WTC11 (cell line): ENCODE measurements around the gene MYOZ2. TPM values are rescaled to one million over a fixed set of nuclear protein-coding genes. Genes with fewer than 3 reads are reported as not detected.

Source experiments
- ATAC-seq: fragments of 200-7000 bp; cut with Tn5 transposase; 2 replicates; pipeline ENCODE4 v1.10.0; 2021; ENCODE audit warnings: mild to moderate bottlenecking, moderate library complexity
- CTCF ChIA-PET: fragments of 300-600 bp; sonication (Branson Sonifier 250); formaldehyde crosslinking; loops from one replicate; lab custom pipeline; 2021; ENCODE audit warnings: antibody characterized with exemption; lab: Charles Lee
- POLR2A ChIA-PET: fragments of 350-600 bp; sonication (Branson Sonifier 250); formaldehyde crosslinking; loops from one replicate; lab custom pipeline; 2021; ENCODE audit warnings: antibody characterized with exemption; lab: Charles Lee
- DNase-seq: peaks from one replicate; pipeline ENCODE4 v3.0.0; 2021; ENCODE audit warnings: low spot score
- H3K27ac Mint-ChIP-seq: 2 replicates; pipeline ENCODE4 v1.8.0; 2021; ENCODE audit warnings: mixed read lengths
- H3K27me3 Mint-ChIP-seq: 2 replicates; pipeline ENCODE4 v1.8.0; 2021; ENCODE audit warnings: low read depth, mild to moderate bottlenecking, moderate library complexity, mixed read lengths
- H3K36me3 Mint-ChIP-seq: 2 replicates; pipeline ENCODE4 v1.8.0; 2021; ENCODE audit warnings: mixed read lengths
- H3K4me1 Mint-ChIP-seq: 2 replicates; pipeline ENCODE4 v1.8.0; 2022; ENCODE audit warnings: mixed read lengths
- H3K4me3 Mint-ChIP-seq: 2 replicates; pipeline ENCODE4 v1.8.0; 2021; ENCODE audit warnings: mild to moderate bottlenecking, moderate library complexity, mixed read lengths
- H3K9me3 Mint-ChIP-seq: 2 replicates; pipeline ENCODE4 v1.8.0; 2021; ENCODE audit warnings: mixed read lengths
- CTCF ChIP-seq: fragments of 200-600 bp; IDR thresholded peaks from 2 replicates; pipeline ENCODE4 v1.8.0; 2022; ENCODE audit warnings: antibody characterized with exemption
- FOXK1 ChIP-seq: sonication (generic); formaldehyde crosslinking; IDR thresholded peaks from 2 replicates; pipeline ENCODE4 v1.8.0; 2022; ENCODE audit warnings: mild to moderate bottlenecking, moderate library complexity, missing genetic modification reagents
- FOXP1 ChIP-seq: sonication (generic); formaldehyde crosslinking; IDR thresholded peaks from 2 replicates; pipeline ENCODE4 v1.8.0; 2022; ENCODE audit warnings: missing genetic modification reagents, mild to moderate bottlenecking, moderate library complexity, borderline replicate concordance
- MAX ChIP-seq: sonication (generic); formaldehyde crosslinking; IDR thresholded peaks from 2 replicates; pipeline ENCODE4 v1.8.0; 2022; ENCODE audit warnings: mild to moderate bottlenecking, missing genetic modification reagents
- SMAD4 ChIP-seq: sonication (generic); formaldehyde crosslinking; IDR thresholded peaks from 2 replicates; pipeline ENCODE4 v1.8.0; 2022; ENCODE audit warnings: mild to moderate bottlenecking, missing genetic modification reagents
- TCF7 ChIP-seq: sonication (generic); formaldehyde crosslinking; IDR thresholded peaks from 2 replicates; pipeline ENCODE4 v1.8.0; 2022; ENCODE audit warnings: mild to moderate bottlenecking, low read depth, missing genetic modification reagents, moderate library complexity
- TEAD4 ChIP-seq: sonication (generic); formaldehyde crosslinking; IDR thresholded peaks from 2 replicates; pipeline ENCODE4 v1.8.0; 2022; ENCODE audit warnings: mild to moderate bottlenecking, missing genetic modification reagents
- ZNF423 ChIP-seq: fragments of 250-450 bp; sonication (Bioruptor Pico); IDR thresholded peaks from 2 replicates; pipeline ENCODE4 v2.1.2; 2022; ENCODE audit warnings: mild to moderate bottlenecking, moderate library complexity
- total RNA-seq: library from RNA; stranded (reverse); gene quantifications from 3 replicates; pipeline ENCODE4 v1.2.3, GENCODE V29; 2021
- TF ChIP-seq, protein P1 (sequence below): sonication (generic); formaldehyde crosslinking; IDR thresholded peaks from 2 replicates; pipeline ENCODE4 v1.8.0; 2022; ENCODE audit warnings: mild to moderate bottlenecking, missing genetic modification reagents
- TF ChIP-seq, protein P2 (sequence below): sonication (generic); formaldehyde crosslinking; IDR thresholded peaks from 2 replicates; pipeline ENCODE4 v1.8.1; 2022; ENCODE audit warnings: mild to moderate bottlenecking, moderate library complexity, missing genetic modification reagents
- TF ChIP-seq, protein P3 (sequence below): sonication (generic); formaldehyde crosslinking; IDR thresholded peaks from 2 replicates; pipeline ENCODE4 v1.8.1; 2022; ENCODE audit warnings: low read depth, missing genetic modification reagents, borderline replicate concordance
- TF ChIP-seq, protein P4 (sequence below): sonication (generic); formaldehyde crosslinking; IDR thresholded peaks from 2 replicates; pipeline ENCODE4 v1.8.1; 2023; ENCODE audit warnings: mild to moderate bottlenecking, missing genetic modification reagents, borderline replicate concordance
- TF ChIP-seq, protein P5 (sequence below): sonication (generic); formaldehyde crosslinking; IDR thresholded peaks from 2 replicates; pipeline ENCODE4 v1.8.0; 2023; ENCODE audit warnings: missing genetic modification reagents
- TF ChIP-seq, protein P6 (sequence below): sonication (generic); formaldehyde crosslinking; IDR thresholded peaks from 2 replicates; pipeline ENCODE4 v1.8.0; 2022; ENCODE audit warnings: mild to moderate bottlenecking, missing genetic modification reagents
- TF ChIP-seq, protein P7 (sequence below): sonication (generic); formaldehyde crosslinking; IDR thresholded peaks from 2 replicates; pipeline ENCODE4 v1.8.1; 2023; ENCODE audit warnings: mild to moderate bottlenecking, missing genetic modification reagents, moderate library complexity

The MYOZ2 gene
- total RNA-seq, 1 experiment from 2014 or later = not detected

DNA sequence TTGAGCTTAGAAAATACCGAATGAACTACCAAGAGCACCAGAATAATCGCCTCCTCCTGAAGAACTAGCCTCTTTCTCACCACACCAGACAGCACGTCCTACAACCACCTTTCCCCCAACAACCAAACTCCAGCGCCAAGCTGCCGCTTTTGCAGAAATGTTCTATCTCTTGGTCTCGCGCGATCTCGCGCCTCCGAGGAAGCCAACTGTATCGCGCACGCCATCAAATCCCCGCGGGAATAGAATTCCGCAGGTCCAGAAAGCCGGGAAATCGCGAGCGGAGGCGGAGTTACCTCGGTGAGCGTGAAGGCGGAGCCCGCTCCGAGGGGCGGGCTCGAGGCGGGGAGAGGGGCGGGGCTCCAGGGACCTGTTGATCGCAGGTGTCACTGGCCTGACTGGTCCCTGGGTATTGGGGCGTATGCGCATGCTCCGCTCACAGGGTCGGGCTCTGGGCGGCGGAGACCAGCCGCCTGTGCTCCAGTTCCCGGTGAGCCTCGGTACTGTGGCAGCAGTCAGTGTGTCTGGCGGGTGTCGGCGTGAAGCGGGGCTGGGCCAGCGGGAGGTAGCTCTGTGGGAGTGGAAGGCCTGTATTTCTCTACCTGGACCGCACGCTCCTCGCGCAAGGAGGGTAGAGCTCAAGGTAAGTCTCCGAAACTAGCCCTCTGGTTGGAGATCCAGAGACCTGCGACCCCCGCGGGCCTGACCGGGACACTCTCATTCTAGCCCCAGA is 76.8 kb downstream of the MYOZ2 start, which contains the start of gene USP53 (continued):
- no peak for TF ChIP-seq SMAD4

GRCh38 chr4:119212964-119213606 is 77.5 kb downstream of the MYOZ2 start:
- H3K27me3 Mint-ChIP-seq = peaks cover 8% of the 10 kb centered on the region
- POLR2A ChIA-PET = interaction anchor here (0.6 to 2.6 kb wide), 9 partner anchors 9 to 528 kb away, joined by 3 to 15 read pairs (median 4); partner anchors contain the start of gene METTL14
- TF ChIP-seq TEAD4 (no peak), TCF7 (CRISPR knock-in tag) (no peak), MAX (CRISPR knock-in tag) (peak; percentile 43; the same call in 1 of the 2 replicates), CTCF (no peak), ZNF423 (CRISPR knock-in tag) (no peak), FOXK1 (CRISPR knock-in tag) (peak; percentile 51; the same call in 1 of the 2 replicates), SMAD4 (no peak), FOXP1 (CRISPR knock-in tag) (peak; percentile 52; the same call in 1 of the 2 replicates)
- TF ChIP-seq, protein P1, sequence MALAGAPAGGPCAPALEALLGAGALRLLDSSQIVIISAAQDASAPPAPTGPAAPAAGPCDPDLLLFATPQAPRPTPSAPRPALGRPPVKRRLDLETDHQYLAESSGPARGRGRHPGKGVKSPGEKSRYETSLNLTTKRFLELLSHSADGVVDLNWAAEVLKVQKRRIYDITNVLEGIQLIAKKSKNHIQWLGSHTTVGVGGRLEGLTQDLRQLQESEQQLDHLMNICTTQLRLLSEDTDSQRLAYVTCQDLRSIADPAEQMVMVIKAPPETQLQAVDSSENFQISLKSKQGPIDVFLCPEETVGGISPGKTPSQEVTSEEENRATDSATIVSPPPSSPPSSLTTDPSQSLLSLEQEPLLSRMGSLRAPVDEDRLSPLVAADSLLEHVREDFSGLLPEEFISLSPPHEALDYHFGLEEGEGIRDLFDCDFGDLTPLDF = no peak
- TF ChIP-seq, protein P2, sequence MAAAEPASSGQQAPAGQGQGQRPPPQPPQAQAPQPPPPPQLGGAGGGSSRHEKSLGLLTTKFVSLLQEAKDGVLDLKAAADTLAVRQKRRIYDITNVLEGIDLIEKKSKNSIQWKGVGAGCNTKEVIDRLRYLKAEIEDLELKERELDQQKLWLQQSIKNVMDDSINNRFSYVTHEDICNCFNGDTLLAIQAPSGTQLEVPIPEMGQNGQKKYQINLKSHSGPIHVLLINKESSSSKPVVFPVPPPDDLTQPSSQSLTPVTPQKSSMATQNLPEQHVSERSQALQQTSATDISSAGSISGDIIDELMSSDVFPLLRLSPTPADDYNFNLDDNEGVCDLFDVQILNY = peak; percentile 68; the same call in 1 of the 2 replicates
- TF ChIP-seq, protein P3, sequence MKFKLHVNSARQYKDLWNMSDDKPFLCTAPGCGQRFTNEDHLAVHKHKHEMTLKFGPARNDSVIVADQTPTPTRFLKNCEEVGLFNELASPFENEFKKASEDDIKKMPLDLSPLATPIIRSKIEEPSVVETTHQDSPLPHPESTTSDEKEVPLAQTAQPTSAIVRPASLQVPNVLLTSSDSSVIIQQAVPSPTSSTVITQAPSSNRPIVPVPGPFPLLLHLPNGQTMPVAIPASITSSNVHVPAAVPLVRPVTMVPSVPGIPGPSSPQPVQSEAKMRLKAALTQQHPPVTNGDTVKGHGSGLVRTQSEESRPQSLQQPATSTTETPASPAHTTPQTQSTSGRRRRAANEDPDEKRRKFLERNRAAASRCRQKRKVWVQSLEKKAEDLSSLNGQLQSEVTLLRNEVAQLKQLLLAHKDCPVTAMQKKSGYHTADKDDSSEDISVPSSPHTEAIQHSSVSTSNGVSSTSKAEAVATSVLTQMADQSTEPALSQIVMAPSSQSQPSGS (CRISPR knock-in tag) = no peak
- TF ChIP-seq, protein P4, sequence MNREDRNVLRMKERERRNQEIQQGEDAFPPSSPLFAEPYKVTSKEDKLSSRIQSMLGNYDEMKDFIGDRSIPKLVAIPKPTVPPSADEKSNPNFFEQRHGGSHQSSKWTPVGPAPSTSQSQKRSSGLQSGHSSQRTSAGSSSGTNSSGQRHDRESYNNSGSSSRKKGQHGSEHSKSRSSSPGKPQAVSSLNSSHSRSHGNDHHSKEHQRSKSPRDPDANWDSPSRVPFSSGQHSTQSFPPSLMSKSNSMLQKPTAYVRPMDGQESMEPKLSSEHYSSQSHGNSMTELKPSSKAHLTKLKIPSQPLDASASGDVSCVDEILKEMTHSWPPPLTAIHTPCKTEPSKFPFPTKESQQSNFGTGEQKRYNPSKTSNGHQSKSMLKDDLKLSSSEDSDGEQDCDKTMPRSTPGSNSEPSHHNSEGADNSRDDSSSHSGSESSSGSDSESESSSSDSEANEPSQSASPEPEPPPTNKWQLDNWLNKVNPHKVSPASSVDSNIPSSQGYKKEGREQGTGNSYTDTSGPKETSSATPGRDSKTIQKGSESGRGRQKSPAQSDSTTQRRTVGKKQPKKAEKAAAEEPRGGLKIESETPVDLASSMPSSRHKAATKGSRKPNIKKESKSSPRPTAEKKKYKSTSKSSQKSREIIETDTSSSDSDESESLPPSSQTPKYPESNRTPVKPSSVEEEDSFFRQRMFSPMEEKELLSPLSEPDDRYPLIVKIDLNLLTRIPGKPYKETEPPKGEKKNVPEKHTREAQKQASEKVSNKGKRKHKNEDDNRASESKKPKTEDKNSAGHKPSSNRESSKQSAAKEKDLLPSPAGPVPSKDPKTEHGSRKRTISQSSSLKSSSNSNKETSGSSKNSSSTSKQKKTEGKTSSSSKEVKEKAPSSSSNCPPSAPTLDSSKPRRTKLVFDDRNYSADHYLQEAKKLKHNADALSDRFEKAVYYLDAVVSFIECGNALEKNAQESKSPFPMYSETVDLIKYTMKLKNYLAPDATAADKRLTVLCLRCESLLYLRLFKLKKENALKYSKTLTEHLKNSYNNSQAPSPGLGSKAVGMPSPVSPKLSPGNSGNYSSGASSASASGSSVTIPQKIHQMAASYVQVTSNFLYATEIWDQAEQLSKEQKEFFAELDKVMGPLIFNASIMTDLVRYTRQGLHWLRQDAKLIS = no peak
- TF ChIP-seq, protein P5, sequence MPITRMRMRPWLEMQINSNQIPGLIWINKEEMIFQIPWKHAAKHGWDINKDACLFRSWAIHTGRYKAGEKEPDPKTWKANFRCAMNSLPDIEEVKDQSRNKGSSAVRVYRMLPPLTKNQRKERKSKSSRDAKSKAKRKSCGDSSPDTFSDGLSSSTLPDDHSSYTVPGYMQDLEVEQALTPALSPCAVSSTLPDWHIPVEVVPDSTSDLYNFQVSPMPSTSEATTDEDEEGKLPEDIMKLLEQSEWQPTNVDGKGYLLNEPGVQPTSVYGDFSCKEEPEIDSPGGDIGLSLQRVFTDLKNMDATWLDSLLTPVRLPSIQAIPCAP = peak; percentile 67; the same call in 1 of the 2 replicates
- TF ChIP-seq, protein P6, sequence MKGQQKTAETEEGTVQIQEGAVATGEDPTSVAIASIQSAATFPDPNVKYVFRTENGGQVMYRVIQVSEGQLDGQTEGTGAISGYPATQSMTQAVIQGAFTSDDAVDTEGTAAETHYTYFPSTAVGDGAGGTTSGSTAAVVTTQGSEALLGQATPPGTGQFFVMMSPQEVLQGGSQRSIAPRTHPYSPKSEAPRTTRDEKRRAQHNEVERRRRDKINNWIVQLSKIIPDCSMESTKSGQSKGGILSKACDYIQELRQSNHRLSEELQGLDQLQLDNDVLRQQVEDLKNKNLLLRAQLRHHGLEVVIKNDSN (CRISPR knock-in tag) = no peak
- TF ChIP-seq, protein P7, sequence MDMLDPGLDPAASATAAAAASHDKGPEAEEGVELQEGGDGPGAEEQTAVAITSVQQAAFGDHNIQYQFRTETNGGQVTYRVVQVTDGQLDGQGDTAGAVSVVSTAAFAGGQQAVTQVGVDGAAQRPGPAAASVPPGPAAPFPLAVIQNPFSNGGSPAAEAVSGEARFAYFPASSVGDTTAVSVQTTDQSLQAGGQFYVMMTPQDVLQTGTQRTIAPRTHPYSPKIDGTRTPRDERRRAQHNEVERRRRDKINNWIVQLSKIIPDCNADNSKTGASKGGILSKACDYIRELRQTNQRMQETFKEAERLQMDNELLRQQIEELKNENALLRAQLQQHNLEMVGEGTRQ (CRISPR knock-in tag) = no peak

More at GRCh38 chr4:119212964-119213606, 77.5 kb downstream of the MYOZ2 start:
- Mint-ChIP-seq H3K4me1 (peaks cover 30% of the 10 kb centered on the region), H3K9me3 (no peaks in the 10 kb centered on the region), H3K4me3 (peak overlapping the region; percentile 93), H3K27ac (peak overlapping the region; percentile 99), H3K36me3 (peaks cover 10% of the 10 kb centered on the region)
- ATAC-seq = peak; percentile 62
- CTCF ChIA-PET = interaction anchor here (0.8 to 2.3 kb wide), 5 partner anchors 42 to 179 kb away, joined by 4 to 16 read pairs (median 6); a partner anchor contains a TSS
- peak; percentile 86 for DNase-seq
